ENCODE measurements around the gene MYL9. TPM values are rescaled to one million over a fixed set of nuclear protein-coding genes. Genes with fewer than 3 reads are reported as not detected.

The MYL9 gene
- polyA plus RNA-seq, 3 donors = 0.08 to 0.20 TPM; not detected in 1

GRCh38 chr20:36528176-36528874, 13.0 kb upstream of the MYL9 start:
- H3K27me3 ChIP-seq (ENCODE audit: control insufficient read depth in 2 of 2, insufficient read depth in 2 of 2, low read length in 2 of 2) = no peaks in the 10 kb centered on the region
- no peak overlapping the region for H3K4me2 ChIP-seq (replicated peaks; ENCODE audit: extremely low read depth, low read length, poor library complexity, severe bottlenecking)
- 91% methylated on average over 10 of the region's 18 CpGs for WGBS (ENCODE audit: insufficient coverage)
- no peak overlapping the region for H3K4me3 Mint-ChIP-seq
- peaks cover 36 to 46% of the 10 kb centered on the region in 2 donors for H3K36me3 Mint-ChIP-seq
- H4K20me1 ChIP-seq (ENCODE audit: insufficient read depth, low read length) = no peaks in the 10 kb centered on the region
- no peaks in the 10 kb centered on the region for H3K79me2 ChIP-seq (ENCODE audit: insufficient read depth, low read length)
- peaks cover 33 to 48% of the 10 kb centered on the region in 2 donors for H3K36me3 ChIP-seq (replicated peaks in 1 of 2; ENCODE audit: control insufficient read depth in 1 of 2, insufficient read depth in 2 of 2, low read length in 2 of 2)
- H3K27me3 Mint-ChIP-seq (ENCODE audit: low read depth in 3 of 3) = peaks cover 0 to 5% (median 2%) of the 10 kb centered on the region in 3 donors
- intact Hi-C loops (cut with micrococcal nuclease) = no loop called here
- no peak overlapping the region for H3K9ac ChIP-seq (ENCODE audit: insufficient read depth, low read length, poor library complexity, severe bottlenecking)
- H3K4me3 ChIP-seq (replicated peaks in 1 of 3; ENCODE audit: low read depth in 2 of 3, low read length in 3 of 3) = no peak overlapping the region
- H3K4me1 Mint-ChIP-seq = peaks cover 5% of the 10 kb centered on the region
- H3K4me1 ChIP-seq (ENCODE audit: control insufficient read depth in 1 of 2, insufficient read depth in 2 of 2, low read length in 2 of 2) = peaks cover 4 to 5% of the 10 kb centered on the region in 2 donors
- H3K27ac Mint-ChIP-seq = no peak overlapping the region
- no peak for TF ChIP-seq CTCF (IDR thresholded peaks at IDR 0.05)
- no peaks in the 10 kb centered on the region for H3K9me3 ChIP-seq (replicated peaks in 1 of 2; ENCODE audit: control insufficient read depth in 1 of 2, insufficient read depth in 1 of 2, low read length in 2 of 2)
- no peak overlapping the region for H3K27ac ChIP-seq (ENCODE audit: low read depth in 1 of 2, low read length in 2 of 2)
- no peak overlapping the region for H2AFZ ChIP-seq (ENCODE audit: insufficient read depth, low read depth, low read length, poor library complexity, severe bottlenecking)
- DNase-seq = no peak
- no peaks in the 10 kb centered on the region for H3K9me3 Mint-ChIP-seq

- intact Hi-C loops (cut with micrococcal nuclease) = no loop called here
Measured at GRCh38 chr20:36528875-36529417, 12.4 kb upstream of the MYL9 start.

More at GRCh38 chr20:36528875-36529417, 12.4 kb upstream of the MYL9 start:
- no peaks in the 10 kb centered on the region for H4K20me1 ChIP-seq (ENCODE audit: insufficient read depth, low read length)
- Mint-ChIP-seq H3K36me3 (peaks cover 33 to 42% of the 10 kb centered on the region in 2 donors), H3K27ac (no peak overlapping the region), H3K27me3 (ENCODE audit: low read depth in 3 of 3) (peaks cover 1 to 5% (median 2%) of the 10 kb centered on the region in 3 donors), H3K4me1 (no peaks in the 10 kb centered on the region), H3K4me3 (no peak overlapping the region), H3K9me3 (no peaks in the 10 kb centered on the region)
- H3K27me3 ChIP-seq (ENCODE audit: control insufficient read depth in 2 of 2, insufficient read depth in 2 of 2, low read length in 2 of 2) = no peaks in the 10 kb centered on the region
- H3K4me2 ChIP-seq (replicated peaks; ENCODE audit: extremely low read depth, low read length, poor library complexity, severe bottlenecking) = no peak overlapping the region
- H3K27ac ChIP-seq (ENCODE audit: low read depth in 1 of 2, low read length in 2 of 2) = no peak overlapping the region
- no peak overlapping the region for H3K9ac ChIP-seq (ENCODE audit: insufficient read depth, low read length, poor library complexity, severe bottlenecking)
- 94% methylated on average over 8 of the region's 14 CpGs for WGBS (ENCODE audit: insufficient coverage)
- H3K9me3 ChIP-seq (replicated peaks in 1 of 2; ENCODE audit: control insufficient read depth in 1 of 2, insufficient read depth in 1 of 2, low read length in 2 of 2) = no peaks in the 10 kb centered on the region
- H3K4me3 ChIP-seq (replicated peaks in 1 of 3; ENCODE audit: low read depth in 2 of 3, low read length in 3 of 3) = no peak overlapping the region
- no peak overlapping the region for H2AFZ ChIP-seq (ENCODE audit: insufficient read depth, low read depth, low read length, poor library complexity, severe bottlenecking)
- H3K4me1 ChIP-seq (ENCODE audit: control insufficient read depth in 1 of 2, insufficient read depth in 2 of 2, low read length in 2 of 2) = no peaks in the 10 kb centered on the region
- H3K79me2 ChIP-seq (ENCODE audit: insufficient read depth, low read length) = no peaks in the 10 kb centered on the region
- H3K36me3 ChIP-seq (replicated peaks in 1 of 2; ENCODE audit: control insufficient read depth in 1 of 2, insufficient read depth in 2 of 2, low read length in 2 of 2) = peaks cover 33 to 44% of the 10 kb centered on the region in 2 donors
- no peak for TF ChIP-seq CTCF (IDR thresholded peaks at IDR 0.05)
- DNase-seq = no peak
